SK-N-SH (cell line): ENCODE measurements around the gene DRD2. TPM values are rescaled to one million over a fixed set of nuclear protein-coding genes. Genes with fewer than 3 reads are reported as not detected.

Experiments
- CTCF ChIA-PET: fragments of 300-600, 350-600 bp; formaldehyde crosslinking; extraction: SDS; loops from one replicate; lab custom pipeline; 2021; lab: Yijun Ruan, JAX
- POLR2A ChIA-PET: fragments of 350-600 bp; sonication (Branson Sonifier 250); formaldehyde crosslinking; extraction: SDS; loops from one replicate; lab custom pipeline; 2020; ENCODE audit warnings: antibody characterized with exemption, inconsistent platforms; lab: Yijun Ruan, JAX
- DNase-seq: peaks from one replicate; pipeline ENCODE4 v3.0.0; 2012
- H2AFZ ChIP-seq: fragments of 200-600 bp; sonication (generic); 2 replicates; pipeline ENCODE4 v1.8.1; 2016; ENCODE audit warnings: antibody characterized with exemption, mild to moderate bottlenecking, low read depth
- H3F3A ChIP-seq: fragments of 200-600 bp; sonication (generic); replicated peaks from 2 replicates; pipeline ENCODE3; 2016; ENCODE audit warnings: antibody characterized with exemption, mild to moderate bottlenecking; ENCODE audit not compliant: insufficient read depth
- H3K27ac ChIP-seq, 2 experiments: fragments of 200-500 bp in 1 of 2; fragments of 200-600 bp in 1 of 2; sonication (Bioruptor generic) in 1 of 2; sonication (generic), shearing (Covaris generic) in 1 of 2; 2 replicates each; pipeline versions ENCODE4 v1.5.1 to v1.6.1; 2014 to 2016; ENCODE audit warnings: low read depth in 2 of 2, inconsistent platforms in 1 of 2, low read length in 1 of 2, mild to moderate bottlenecking in 1 of 2, mixed read lengths in 1 of 2
- H3K27me3 ChIP-seq: fragments of 200-600 bp; sonication (generic), shearing (Covaris generic); 2 replicates; pipeline ENCODE4 v1.6.1; 2016; ENCODE audit warnings: mixed run types; ENCODE audit not compliant: insufficient read depth
- H3K36me3 ChIP-seq, 2 experiments: fragments of 200-500 bp in 1 of 2; fragments of 200-600 bp in 1 of 2; sonication (Bioruptor generic) in 1 of 2; sonication (generic) in 1 of 2; replicated peaks in 1 of 2; 2 replicates each; pipeline versions ENCODE3 to v1.5.1; 2014 to 2016; ENCODE audit warnings: low read length in 1 of 2, mild to moderate bottlenecking in 1 of 2; ENCODE audit not compliant: insufficient read depth in 2 of 2, control insufficient read depth in 1 of 2
- H3K4me1 ChIP-seq, 2 experiments: fragments of 200-500 bp in 1 of 2; fragments of 200-600 bp in 1 of 2; sonication (Bioruptor generic) in 1 of 2; sonication (generic), shearing (Covaris generic) in 1 of 2; 2 replicates each; pipeline versions ENCODE4 v1.5.1 to v1.6.1; 2014 to 2016; ENCODE audit warnings: low read depth in 1 of 2, low read length in 1 of 2, mixed run types in 1 of 2; ENCODE audit not compliant: insufficient read depth in 2 of 2, control insufficient read depth in 1 of 2
- H3K4me2 ChIP-seq: fragments of 200-600 bp; sonication (generic), shearing (Covaris generic); 2 replicates; pipeline ENCODE4 v1.6.1; 2017; ENCODE audit warnings: mixed run types
- H3K4me3 ChIP-seq, 2 experiments: fragments of 200-500 bp in 1 of 2; fragments of 200-600 bp in 1 of 2; sonication (Bioruptor generic) in 1 of 2; sonication (generic), shearing (Covaris generic) in 1 of 2; 2 replicates each; pipeline versions ENCODE4 v1.5.1 to v1.8.1; 2014 to 2016; ENCODE audit warnings: low read depth in 2 of 2, inconsistent platforms in 1 of 2, low read length in 1 of 2, mild to moderate bottlenecking in 1 of 2, mixed read lengths in 1 of 2, moderate library complexity in 1 of 2
- H3K79me2 ChIP-seq: fragments of 200-600 bp; sonication (generic); 2 replicates; pipeline ENCODE4 v1.8.1; 2017; ENCODE audit warnings: mild to moderate bottlenecking; ENCODE audit not compliant: insufficient read depth
- H3K9ac ChIP-seq: fragments of 200-600 bp; sonication (generic); 2 replicates; pipeline ENCODE4 v1.6.1; 2017; ENCODE audit warnings: mixed run types
- H3K9me2 ChIP-seq: fragments of 200-600 bp; sonication (generic); 2 replicates; pipeline ENCODE4 v1.6.1; 2017; ENCODE audit warnings: mixed run types
- H3K9me3 ChIP-seq: fragments of 200-600 bp; sonication (generic); 2 replicates; pipeline ENCODE4 v1.6.1; 2017; ENCODE audit warnings: mixed run types, mild to moderate bottlenecking, moderate library complexity
- H4K20me1 ChIP-seq: fragments of 200-600 bp; sonication (generic); 2 replicates; pipeline ENCODE4 v1.6.1; 2017; ENCODE audit warnings: mild to moderate bottlenecking, mixed run types; ENCODE audit not compliant: insufficient read depth
- CHD2 ChIP-seq: fragments of 150-350 bp; IDR thresholded peaks from 2 replicates; pipeline ENCODE4 v1.6.1; 2018; ENCODE audit warnings: low read length; ENCODE audit not compliant: partially characterized antibody
- EP300 ChIP-seq, 2 experiments: IDR thresholded peaks; 2 replicates each; pipeline versions ENCODE4 v1.4.0 to v1.6.1; 2012; ENCODE audit warnings: borderline replicate concordance in 1 of 2, low read depth in 1 of 2, low read length in 1 of 2
- FOSL2 ChIP-seq: IDR thresholded peaks from 2 replicates; pipeline ENCODE4 v1.4.0; 2012; ENCODE audit warnings: low read depth, mild to moderate bottlenecking, moderate library complexity, borderline replicate concordance
- FOXJ3 ChIP-seq: sonication (generic); formaldehyde crosslinking; IDR thresholded peaks from 2 replicates; pipeline ENCODE4 v1.5.1; 2020; ENCODE audit warnings: mild to moderate bottlenecking, missing genetic modification reagents
- FOXM1 ChIP-seq: IDR thresholded peaks from 2 replicates; pipeline ENCODE4 v1.4.0; 2012; ENCODE audit warnings: low read depth, mild to moderate bottlenecking
- GABPA ChIP-seq: IDR thresholded peaks from 2 replicates; pipeline ENCODE4 v1.4.0; 2012; ENCODE audit warnings: low read depth, mild to moderate bottlenecking
- GATA2 ChIP-seq: sonication (generic); formaldehyde crosslinking; IDR thresholded peaks from 2 replicates; pipeline ENCODE4 v1.5.0; 2020; ENCODE audit warnings: mild to moderate bottlenecking, missing genetic modification reagents
- JUND ChIP-seq: IDR thresholded peaks from 2 replicates; pipeline ENCODE4 v1.4.0; 2012
- MEF2A ChIP-seq: IDR thresholded peaks from 2 replicates; pipeline ENCODE4 v1.4.0; 2012; ENCODE audit warnings: low read depth, borderline replicate concordance
- NFIC ChIP-seq: IDR thresholded peaks from 2 replicates; pipeline ENCODE4 v1.4.0; 2012; ENCODE audit warnings: borderline replicate concordance
- NRF1 ChIP-seq: IDR thresholded peaks from 2 replicates; pipeline ENCODE4 v1.6.1; 2012; ENCODE audit warnings: low read depth, mild to moderate bottlenecking, low read length
- PBX3 ChIP-seq: IDR thresholded peaks from 2 replicates; pipeline ENCODE4; 2012
- POLR2AphosphoS5 ChIP-seq: IDR thresholded peaks from 2 replicates; pipeline ENCODE4 v1.6.1; 2012; ENCODE audit warnings: low read depth, low read length
- RAD21 ChIP-seq: IDR thresholded peaks from 2 replicates; pipeline ENCODE4 v1.6.1; 2012; ENCODE audit warnings: mild to moderate bottlenecking, low read length
- RFX5 ChIP-seq: IDR thresholded peaks from 2 replicates; pipeline ENCODE4 v1.6.1; 2012; ENCODE audit warnings: mild to moderate bottlenecking, improper control_type of control experiment, low read length
- RXRA ChIP-seq: IDR thresholded peaks from 2 replicates; pipeline ENCODE4 v1.4.0; 2012; ENCODE audit warnings: low read depth, mild to moderate bottlenecking, borderline replicate concordance
- SIN3A ChIP-seq: IDR thresholded peaks from 2 replicates; pipeline ENCODE4 v1.6.1; 2012; ENCODE audit warnings: low read depth, mild to moderate bottlenecking, low read length, moderate library complexity, borderline replicate concordance
- TAF1 ChIP-seq: IDR thresholded peaks from 2 replicates; pipeline ENCODE4 v1.6.1; 2012; ENCODE audit warnings: low read depth, mild to moderate bottlenecking, low read length, moderate library complexity, borderline replicate concordance
- TCF12 ChIP-seq: IDR thresholded peaks from 2 replicates; pipeline ENCODE4 v1.4.0; 2012
- TEAD4 ChIP-seq: IDR thresholded peaks from 2 replicates; pipeline ENCODE4 v1.4.0; 2012; ENCODE audit warnings: mild to moderate bottlenecking, borderline replicate concordance; ENCODE audit not compliant: insufficient read depth
- USF1 ChIP-seq: IDR thresholded peaks from 2 replicates; pipeline ENCODE4 v1.4.0; 2012; ENCODE audit warnings: low read depth, borderline replicate concordance
- YY1 ChIP-seq: IDR thresholded peaks from 2 replicates; pipeline ENCODE4 v1.4.0; 2012; ENCODE audit warnings: low read depth, mild to moderate bottlenecking
- ZBTB33 ChIP-seq: IDR thresholded peaks from 2 replicates; pipeline ENCODE4 v1.4.0; 2012; ENCODE audit warnings: low read depth, borderline replicate concordance
- WGBS: methylation state at CpG from one replicate; pipeline ENCODE4 v1.1.6; 2017; ENCODE audit warnings: low lambda C conversion rate; 5-methylcytosine and 5-hydroxymethylcytosine counted together
- polyA plus RNA-seq, 3 experiments: library from polyadenylated mRNA; depleted of rRNA; stranded (reverse); fragments of >200 nt; gene quantifications; 2 replicates each; pipeline ENCODE4 v1.2.3, GENCODE V29; 2012

DRD2 gene
- polyA plus RNA-seq, 1 of the 3 experiments (the other 2 are of a cell fraction) = 0.10 TPM

DNA sequence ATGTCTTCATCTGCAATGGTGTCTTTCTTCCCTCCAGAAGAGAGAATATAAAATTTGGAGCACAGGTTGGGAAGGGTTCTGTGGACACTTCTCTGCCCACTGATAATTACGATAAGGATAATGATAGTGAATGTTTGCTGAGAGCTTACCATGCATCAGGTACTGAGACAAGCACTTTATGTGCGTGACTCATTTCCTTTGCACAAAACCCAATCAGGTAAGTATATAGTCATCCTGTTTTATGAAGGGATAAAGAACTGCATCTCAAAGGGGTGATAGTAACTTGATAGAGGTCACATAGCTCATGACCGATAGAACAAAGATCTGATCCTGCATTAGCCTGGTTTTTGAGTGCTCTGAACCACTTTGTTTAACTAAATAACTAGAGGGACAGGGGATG, 9.4 kb downstream of the DRD2 start:
- Histone ChIP-seq H3K27ac (no peak overlapping the region), H3K4me1 (peaks cover 0 to 10% of the 10 kb centered on the region in 2 experiments; a peak in 1 of 4 replicates), H3K9me2 (no peaks in the 10 kb centered on the region), H3K4me2 (no peak overlapping the region), H3K4me3 (no peak overlapping the region), H4K20me1 (no peaks in the 10 kb centered on the region), H3F3A (no peaks in the 10 kb centered on the region), H3K79me2 (no peaks in the 10 kb centered on the region), H2AFZ (no peak overlapping the region), H3K9ac (no peak overlapping the region), H3K9me3 (no peaks in the 10 kb centered on the region), H3K36me3 (no peaks in the 10 kb centered on the region), H3K27me3 (no peaks in the 10 kb centered on the region)
- POLR2A ChIA-PET = no interaction called here
- DNase-seq = no peak
- WGBS = 59% methylated on average over 3 of the region's 3 CpGs
- CTCF ChIA-PET = interaction anchor here (0.9 kb wide), 1 partner anchor 11 kb away, joined by 3 read pairs; no protein-coding TSS in a partner anchor
- TF ChIP-seq TAF1 (no peak), YY1 (no peak), TEAD4 (no peak), RXRA (no peak), FOXM1 (no peak), ZBTB33 (no peak), NRF1 (no peak), USF1 (no peak), JUND (no peak), SIN3A (no peak), CHD2 (no peak), TCF12 (no peak), RFX5 (no peak), FOXJ3 (CRISPR knock-in tag) (no peak), MEF2A (no peak), RAD21 (no peak)

DNA sequence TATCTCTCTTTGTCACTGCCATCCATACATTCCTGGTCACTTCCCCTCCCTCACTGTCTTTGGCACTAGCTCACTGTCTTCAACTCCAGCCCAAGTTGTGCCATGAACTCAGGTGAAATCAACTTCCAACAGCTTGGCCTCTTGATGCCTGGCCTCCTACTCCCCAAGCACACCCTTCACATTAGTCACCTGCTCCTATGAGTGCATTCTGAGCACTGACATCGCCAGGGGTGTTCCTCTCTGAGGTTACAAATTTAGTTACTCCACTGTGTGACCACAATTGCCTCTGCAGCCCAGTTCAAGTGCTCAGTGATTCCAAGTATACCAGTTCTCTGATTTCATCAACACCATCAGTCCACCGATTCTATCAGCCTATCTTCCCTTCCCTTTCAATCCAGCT, 10.8 kb downstream of the DRD2 start:
- Histone ChIP-seq H3K27ac (no peak overlapping the region), H3K9me3 (no peaks in the 10 kb centered on the region), H2AFZ (no peak overlapping the region), H3K79me2 (no peaks in the 10 kb centered on the region), H4K20me1 (no peaks in the 10 kb centered on the region), H3K9ac (no peak overlapping the region), H3K4me3 (no peak overlapping the region), H3K9me2 (no peaks in the 10 kb centered on the region), H3K27me3 (no peaks in the 10 kb centered on the region), H3K4me1 (peaks cover 0 to 9% of the 10 kb centered on the region in 2 experiments; a peak in 1 of 4 replicates), H3K4me2 (no peak overlapping the region), H3K36me3 (no peaks in the 10 kb centered on the region), H3F3A (no peaks in the 10 kb centered on the region)
- no peak for TF ChIP-seq JUND
- TF ChIP-seq EP300 (IDR thresholded peaks at IDR 0.05; ENCODE audit: borderline replicate concordance in 1 of 2, low read depth in 1 of 2, low read length in 1 of 2) = no peak
- no peak for TF ChIP-seq USF1
- TF ChIP-seq PBX3 = no peak
- no peak for TF ChIP-seq NFIC
- no peak for TF ChIP-seq GATA2 (CRISPR knock-in tag)
- no peak for TF ChIP-seq TEAD4
- TF ChIP-seq RFX5 = no peak
- no peak for TF ChIP-seq FOSL2
- TF ChIP-seq RAD21 = no peak
- no peak for TF ChIP-seq TCF12
- no peak for TF ChIP-seq POLR2AphosphoS5
- no peak for TF ChIP-seq GABPA
- no peak for TF ChIP-seq FOXM1
- TF ChIP-seq TAF1 = no peak
- DNase-seq = no peak
- ChIA-PET CTCF (interaction anchor here (1.0 to 1.4 kb wide), 2 partner anchors 11 to 68 kb away, joined by 3 read pairs; no protein-coding TSS in a partner anchor), POLR2A (no interaction called here)
- 16% methylated on average over 2 of the region's 2 CpGs for WGBS
